GM12873 (cell line): ENCODE results near the gene AUTS2.

Experiments used
- CTCF ChIP-seq: IDR thresholded peaks from 2 replicates; pipeline ENCODE4 v1.5.1; 2012; ENCODE audit warnings: low read depth, mild to moderate bottlenecking, moderate library complexity, low read length, control low read depth; ENCODE audit not compliant: insufficient read depth; ENCODE audit errors: missing control alignments

Gene AUTS2

DNA sequence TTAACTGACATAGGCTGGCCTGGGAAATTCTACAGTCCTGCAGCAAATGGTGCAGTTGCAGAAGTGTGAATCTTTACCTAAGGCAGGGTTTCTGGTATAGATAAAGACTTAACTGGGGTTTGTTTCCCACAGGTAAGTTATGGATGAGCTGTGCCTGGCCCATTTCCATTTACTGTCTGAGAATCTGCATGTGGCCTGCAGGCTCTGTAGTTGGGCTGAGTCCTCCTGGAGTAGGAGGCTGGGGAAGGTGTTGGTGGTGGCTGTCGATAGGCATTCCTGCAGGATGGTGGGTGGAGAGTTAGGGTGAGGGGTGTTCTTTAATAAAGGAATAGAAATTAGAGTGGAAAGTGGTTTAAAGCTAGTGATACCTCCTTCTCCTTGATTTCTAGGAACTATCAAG is 193.5 kb downstream of the AUTS2 start:
- TF ChIP-seq CTCF, result no peak

DNA sequence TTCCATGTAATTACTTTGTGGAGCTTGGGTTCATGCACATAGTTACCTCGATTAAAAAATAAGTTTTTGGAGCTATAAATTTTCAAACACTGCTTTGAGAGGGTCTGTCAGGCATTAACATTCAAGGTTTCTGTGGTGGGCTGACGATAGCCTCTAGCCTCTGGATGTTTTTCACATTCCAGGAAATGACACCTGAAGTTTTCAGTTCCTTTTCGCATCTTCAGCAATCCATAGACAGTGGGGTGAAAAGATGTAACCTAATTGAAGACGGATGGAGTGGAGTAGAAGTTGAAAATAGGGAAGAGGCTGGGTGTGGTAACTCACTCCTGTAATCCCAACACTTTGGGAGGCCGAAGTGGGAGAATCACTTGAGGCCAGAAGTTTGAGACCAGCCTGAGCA is 197.7 kb downstream of the AUTS2 start:
- TF ChIP-seq CTCF, result no peak

DNA sequence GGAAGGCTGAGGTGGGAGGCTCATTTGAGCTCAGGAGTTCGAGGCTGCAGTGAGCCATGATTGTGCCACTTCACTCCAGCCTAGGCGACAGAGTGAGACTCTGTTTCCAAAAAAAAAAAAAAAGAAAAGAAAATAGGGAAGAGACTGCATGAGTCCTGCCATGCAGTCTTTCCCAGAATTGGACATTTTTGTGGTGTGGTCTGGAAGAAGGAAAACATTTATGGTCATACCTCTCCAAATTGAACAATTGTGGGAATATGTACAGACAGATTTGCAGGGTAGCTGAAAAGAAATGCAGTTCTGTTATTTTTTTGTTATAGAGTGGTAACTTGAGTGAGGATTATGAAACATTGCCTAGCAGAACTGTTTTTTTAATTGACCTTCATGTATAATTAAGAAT is 198.1 kb downstream of the AUTS2 start:
- TF ChIP-seq CTCF, result no peak

GRCh38 chr7:69799048-69799697 is 200.9 kb downstream of the AUTS2 start:
- TF ChIP-seq CTCF, result no peak

DNA sequence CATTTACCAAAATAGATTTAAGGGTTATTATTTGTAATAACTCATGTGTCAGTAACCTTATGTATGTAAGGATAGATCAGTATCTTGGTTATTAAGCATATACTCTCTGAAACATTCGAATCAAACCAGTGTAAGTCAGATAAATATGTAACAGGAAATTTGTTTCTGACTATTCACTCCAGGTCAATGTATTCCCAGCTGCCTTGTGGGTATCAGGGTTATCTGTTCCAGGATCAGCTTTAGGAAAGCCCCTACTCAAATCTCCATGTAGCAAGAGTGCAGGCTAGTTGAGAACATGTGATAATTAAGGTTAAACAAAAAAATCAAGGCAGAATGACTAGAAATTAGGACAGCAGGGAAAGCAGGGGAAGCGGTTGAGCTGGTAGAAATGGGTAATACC is 201.7 kb downstream of the AUTS2 start:
- TF ChIP-seq CTCF, result no peak

DNA sequence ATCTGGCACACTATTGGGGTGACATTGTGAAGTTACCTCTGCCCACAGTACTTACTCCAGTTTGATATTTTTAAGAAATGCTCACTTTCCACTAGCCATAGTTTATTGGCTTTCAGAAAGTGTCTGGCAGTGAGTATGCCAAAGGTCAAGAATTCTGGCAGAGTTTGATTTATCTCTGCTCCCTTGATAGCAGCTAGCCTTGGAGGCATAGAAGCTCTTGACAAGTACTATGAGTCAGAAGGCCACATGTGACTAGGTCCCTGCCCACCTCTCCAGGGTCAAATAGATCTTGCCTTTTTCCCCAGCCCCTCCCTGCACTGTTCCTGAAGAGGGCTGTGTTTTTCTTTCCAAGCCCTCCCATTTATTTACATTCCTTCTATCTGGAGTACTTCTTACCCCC is 202.2 kb downstream of the AUTS2 start:
- TF ChIP-seq CTCF, result no peak

DNA sequence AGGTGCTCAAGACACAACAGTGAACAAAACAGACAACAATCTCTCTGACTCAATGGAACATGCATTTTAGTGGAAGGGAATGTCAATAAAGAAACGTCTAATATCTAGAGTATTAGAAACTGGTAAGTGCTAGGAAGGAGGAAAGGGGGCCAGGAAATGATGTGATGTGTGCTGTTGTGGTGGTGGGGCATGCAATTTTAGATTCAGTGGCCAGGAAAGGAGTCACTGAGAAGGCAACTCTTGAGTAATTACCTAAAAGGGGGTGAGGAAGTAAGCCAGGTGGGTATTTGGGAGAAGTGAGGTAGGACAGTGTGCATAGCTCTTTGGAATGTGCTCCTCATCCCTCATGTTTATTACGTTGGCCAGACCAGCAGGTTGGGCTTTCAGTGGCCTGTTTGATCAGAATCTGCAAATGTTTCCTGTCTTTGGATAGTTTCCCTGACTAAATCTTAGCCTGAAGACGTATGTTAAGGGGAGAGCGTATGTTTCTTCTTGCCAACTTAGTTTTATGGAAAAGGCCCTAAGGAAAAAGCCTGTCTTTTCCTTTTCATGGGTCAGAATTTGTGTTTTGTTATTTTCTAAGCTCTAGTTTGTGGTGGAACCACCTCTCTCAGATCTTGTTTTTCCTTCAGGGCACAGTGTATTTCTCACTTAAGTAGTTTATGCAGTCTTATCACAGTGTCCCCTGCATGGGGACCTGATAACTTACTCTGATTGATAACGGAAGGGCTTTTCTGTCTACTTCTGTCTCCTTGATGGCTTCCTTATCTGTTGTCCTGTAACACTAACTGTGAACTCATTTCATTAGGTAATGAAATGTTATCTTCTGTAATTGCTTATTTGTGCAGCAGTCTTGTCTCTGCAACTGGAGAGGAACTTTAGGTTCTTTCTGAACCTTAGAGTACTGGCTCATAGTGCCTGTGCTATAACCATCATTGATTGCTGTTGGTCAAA is 203.7 kb downstream of the AUTS2 start:
- TF ChIP-seq CTCF, result no peak
